Erythroblast (primary cell): Measurements from ENCODE around the gene THEM5.

ENCODE experiments used
- GATA1 ChIP-seq: IDR thresholded peaks from 2 replicates; pipeline ENCODE4 v1.6.1; 2011; ENCODE audit warnings: low read depth, mild to moderate bottlenecking, control low read depth, low read length, moderate library complexity
- POLR2A ChIP-seq: IDR thresholded peaks from 2 replicates; pipeline ENCODE4 v1.6.1; 2011; ENCODE audit warnings: mild to moderate bottlenecking, low read length

DNA sequence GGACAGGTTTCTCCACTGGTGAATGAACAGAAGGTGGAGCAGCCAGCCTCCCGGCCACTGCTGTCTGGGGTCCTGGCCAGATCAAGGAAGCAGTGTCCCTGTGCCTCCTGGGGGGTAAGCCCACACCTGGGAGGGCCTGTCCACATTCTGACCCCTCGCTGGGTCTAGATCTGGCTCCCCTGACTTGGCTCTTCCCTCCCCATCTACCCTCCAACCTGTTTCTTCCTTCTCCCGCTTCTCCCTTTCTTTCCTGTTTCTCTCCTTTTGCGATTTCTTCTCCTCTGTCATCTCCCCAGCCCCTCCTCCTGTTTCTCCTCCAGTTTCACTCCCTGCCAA lies 22.3 kb downstream of the THEM5 start:
- TF ChIP-seq POLR2A = no peak
- no peak for TF ChIP-seq GATA1
